ENCODE data around the gene ARMC6. TPM values are rescaled to one million over a fixed set of nuclear protein-coding genes. Genes with fewer than 3 reads are reported as not detected.
A peak's percentile ranks its signal among the peaks of the same experiment; 100 is the strongest.

ARMC6 gene
- total RNA-seq, 4 donors from 2014 or later, result 16.2 to 25.8 (median 20.4) TPM

GRCh38 chr19:19040417-19040816, 7.0 kb downstream of the ARMC6 start:
- no peak overlapping the region for H3K4me3 ChIP-seq
- WGBS, result 39% methylated on average over 7 of the region's 7 CpGs
- H3K9me3 ChIP-seq, result no peaks in the 10 kb centered on the region
- intact Hi-C loops (cut with DNase I), result no loop called here
- DNase-seq (ENCODE audit: extremely low spot score), result peak; percentile 95
- H3K4me1 ChIP-seq, result peaks cover 5 to 18% (median 14%) of the 10 kb centered on the region in 4 donors
- H3K27me3 ChIP-seq, result no peaks in the 10 kb centered on the region
- peak overlapping the region; percentile 37 to 51 (median 40) for H3K27ac ChIP-seq (replicated peaks in 1 of 4)
- H3K36me3 ChIP-seq, result peaks cover 0 to 35% (median 27%) of the 10 kb centered on the region in 4 donors
- TF ChIP-seq POLR2A (IDR thresholded peaks at IDR 0.05; ENCODE audit: low read depth) (no peak), POLR2AphosphoS5 (IDR thresholded peaks at IDR 0.05) (peak; percentile 32 to 47), EP300 (IDR thresholded peaks at IDR 0.05) (no peak), CTCF (IDR thresholded peaks at IDR 0.05) (no peak)

GRCh38 chr19:19042732-19043280, 9.4 kb downstream of the ARMC6 start:
- intact Hi-C loops (cut with DNase I), result no loop called here
- Histone ChIP-seq H3K4me3 (no peak overlapping the region), H3K36me3 (peaks cover 0 to 50% (median 32%) of the 10 kb centered on the region in 4 donors), H3K4me1 (peaks cover 5 to 18% (median 13%) of the 10 kb centered on the region in 4 donors), H3K27ac (replicated peaks in 1 of 4) (no peak overlapping the region), H3K27me3 (no peaks in the 10 kb centered on the region), H3K9me3 (no peaks in the 10 kb centered on the region)
- TF ChIP-seq CTCF (IDR thresholded peaks at IDR 0.05), result no peak
- no peak for TF ChIP-seq POLR2AphosphoS5 (IDR thresholded peaks at IDR 0.05)
- no peak for TF ChIP-seq POLR2A (IDR thresholded peaks at IDR 0.05; ENCODE audit: low read depth)
- no peak for TF ChIP-seq EP300 (IDR thresholded peaks at IDR 0.05)
- no peak for DNase-seq (ENCODE audit: extremely low spot score)
- 97% methylated on average over 13 of the region's 13 CpGs for WGBS

- WGBS, result 90% methylated on average over 6 of the region's 6 CpGs
- DNase-seq (ENCODE audit: extremely low spot score), result no peak
- Histone ChIP-seq H3K4me1 (peaks cover 5 to 18% (median 13%) of the 10 kb centered on the region in 4 donors), H3K4me3 (no peak overlapping the region), H3K36me3 (peaks cover 0 to 52% (median 38%) of the 10 kb centered on the region in 4 donors), H3K27ac (replicated peaks in 1 of 4) (no peak overlapping the region), H3K9me3 (no peaks in the 10 kb centered on the region), H3K27me3 (no peaks in the 10 kb centered on the region)
- no peak for TF ChIP-seq POLR2AphosphoS5 (IDR thresholded peaks at IDR 0.05)
- no peak for TF ChIP-seq CTCF (IDR thresholded peaks at IDR 0.05)
- no peak for TF ChIP-seq EP300 (IDR thresholded peaks at IDR 0.05)
- no peak for TF ChIP-seq POLR2A (IDR thresholded peaks at IDR 0.05; ENCODE audit: low read depth)
- intact Hi-C loops (cut with DNase I), result no loop called here
Measured at GRCh38 chr19:19043481-19043880, 10.1 kb downstream of the ARMC6 start.

- TF ChIP-seq EP300 (IDR thresholded peaks at IDR 0.05), result no peak
- no peak for TF ChIP-seq POLR2AphosphoS5 (IDR thresholded peaks at IDR 0.05)
- TF ChIP-seq CTCF (IDR thresholded peaks at IDR 0.05), result no peak
- no peak for TF ChIP-seq POLR2A (IDR thresholded peaks at IDR 0.05; ENCODE audit: low read depth)
- H3K36me3 ChIP-seq, result peaks cover 0 to 54% (median 40%) of the 10 kb centered on the region in 4 donors
- intact Hi-C loops (cut with DNase I), result no loop called here
- no peak overlapping the region for H3K4me3 ChIP-seq
- WGBS, result 100% methylated on average over 6 of the region's 6 CpGs
- no peak overlapping the region for H3K27ac ChIP-seq (replicated peaks in 1 of 4)
- no peaks in the 10 kb centered on the region for H3K27me3 ChIP-seq
- no peak for DNase-seq (ENCODE audit: extremely low spot score)
- H3K4me1 ChIP-seq, result peaks cover 5 to 18% (median 13%) of the 10 kb centered on the region in 4 donors
- H3K9me3 ChIP-seq, result no peaks in the 10 kb centered on the region
Measured at GRCh38 chr19:19043881-19044280, 10.5 kb downstream of the ARMC6 start.

- Histone ChIP-seq H3K9me3 (no peaks in the 10 kb centered on the region), H3K27me3 (no peaks in the 10 kb centered on the region), H3K4me1 (no peaks in the 10 kb centered on the region), H3K36me3 (peaks cover 12 to 84% (median 62%) of the 10 kb centered on the region in 4 donors), H3K4me3 (no peak overlapping the region), H3K27ac (replicated peaks in 1 of 4) (no peak overlapping the region)
- intact Hi-C loops (cut with DNase I), result no loop called here
- WGBS, result 91% methylated on average over 2 of the region's 2 CpGs
- no peak for TF ChIP-seq POLR2A (IDR thresholded peaks at IDR 0.05; ENCODE audit: low read depth)
- no peak for TF ChIP-seq CTCF (IDR thresholded peaks at IDR 0.05)
- no peak for TF ChIP-seq POLR2AphosphoS5 (IDR thresholded peaks at IDR 0.05)
- TF ChIP-seq EP300 (IDR thresholded peaks at IDR 0.05), result no peak
- no peak for DNase-seq (ENCODE audit: extremely low spot score)
Measured at GRCh38 chr19:19049406-19049805, 16.0 kb downstream of the ARMC6 start.
